Smooth muscle cell of the brain vasculature (primary cell): Measurements from ENCODE around the gene CHMP2A.
A peak's percentile ranks its signal among the peaks of the same experiment; 100 is the strongest.
"Not testable (repeated sequence)": the region's sequence is repeated elsewhere in the genome, so short reads cannot be mapped to it uniquely, and the experiment has no call there.

Experiments used
- DNase-seq: peaks from one replicate; pipeline ENCODE4 v3.0.0-alpha.2; 2012; ENCODE audit warnings: low read depth, low spot score

The CHMP2A gene

DNA sequence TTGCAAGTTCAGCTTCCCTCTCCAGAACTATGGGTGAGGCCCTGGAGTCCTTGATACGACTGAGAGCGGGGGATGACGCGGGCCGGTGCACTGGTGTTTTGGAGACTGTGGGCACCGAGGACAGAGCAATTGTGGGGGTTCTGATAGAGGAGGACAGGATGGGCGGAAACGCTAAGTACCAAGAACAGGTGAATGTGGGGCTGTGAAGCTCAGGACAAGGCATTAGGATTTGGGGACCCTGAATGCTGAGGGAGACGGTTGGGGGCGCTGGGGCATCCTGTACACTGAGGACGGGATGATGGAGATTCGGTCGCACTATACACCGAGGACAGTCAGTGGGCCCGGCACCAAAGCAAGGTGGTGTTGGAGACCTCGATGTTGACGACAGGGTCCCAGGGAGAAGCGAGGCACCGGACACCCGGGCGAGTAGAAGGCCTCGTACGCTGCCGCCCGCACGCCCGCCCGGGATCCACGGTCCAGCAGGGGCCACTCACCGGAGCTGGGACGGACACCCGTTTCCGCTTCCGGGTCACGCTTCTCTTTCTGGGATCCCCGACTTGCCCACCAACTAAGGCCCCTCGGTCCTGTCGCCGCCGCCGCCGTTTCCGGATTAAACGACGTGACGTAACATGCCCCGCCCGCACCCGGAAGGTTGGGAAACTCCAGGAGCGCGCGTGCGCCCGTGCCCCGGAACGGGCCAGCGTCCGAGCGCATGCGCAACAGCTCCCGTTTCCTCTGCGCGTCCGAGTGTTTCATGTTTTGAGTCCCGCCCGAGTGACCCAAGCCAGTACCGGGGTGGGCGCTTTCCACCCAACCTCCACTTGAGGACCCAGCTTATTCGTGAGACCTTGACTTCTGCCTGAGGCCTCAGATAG lies at the start of gene CHMP2A:
TSS of gene CHMP2A (minus strand) at position 612 of the 875 bp plus-strand sequence. CDS start 893 bp downstream, outside the sequence.
- peak; percentile 93 for DNase-seq

DNA sequence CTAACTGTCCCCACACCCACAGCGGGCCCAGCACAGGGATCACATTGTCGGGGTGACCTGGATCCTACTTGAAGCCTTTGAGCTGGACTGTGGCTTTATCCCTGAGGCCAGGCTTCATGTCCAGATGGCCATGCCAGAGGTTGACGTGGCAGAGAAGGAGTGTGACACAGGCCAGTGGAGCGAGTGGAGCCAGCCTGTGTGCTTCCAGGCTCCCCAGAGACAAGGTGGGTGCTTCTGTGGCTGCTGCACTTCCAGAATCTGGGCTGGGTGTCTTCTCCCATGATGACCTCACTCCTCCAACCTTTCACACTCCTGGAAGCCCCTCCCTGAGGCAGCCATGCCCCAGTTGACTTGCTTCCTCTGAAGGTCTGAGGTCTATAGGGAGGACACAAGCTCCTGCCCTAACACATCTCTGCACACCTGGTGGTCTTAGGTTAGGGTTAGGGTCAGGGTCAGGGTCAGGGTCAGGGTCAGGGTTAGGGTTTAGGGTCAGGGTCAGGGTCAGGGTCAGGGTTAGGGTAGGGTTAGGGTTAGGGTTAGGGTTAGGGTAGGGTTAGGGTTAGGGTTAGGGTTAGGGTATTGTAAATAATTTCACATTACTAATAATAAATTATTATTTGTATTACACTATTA lies 31.3 kb upstream of the CHMP2A start:
- DNase-seq, result no peak

DNA sequence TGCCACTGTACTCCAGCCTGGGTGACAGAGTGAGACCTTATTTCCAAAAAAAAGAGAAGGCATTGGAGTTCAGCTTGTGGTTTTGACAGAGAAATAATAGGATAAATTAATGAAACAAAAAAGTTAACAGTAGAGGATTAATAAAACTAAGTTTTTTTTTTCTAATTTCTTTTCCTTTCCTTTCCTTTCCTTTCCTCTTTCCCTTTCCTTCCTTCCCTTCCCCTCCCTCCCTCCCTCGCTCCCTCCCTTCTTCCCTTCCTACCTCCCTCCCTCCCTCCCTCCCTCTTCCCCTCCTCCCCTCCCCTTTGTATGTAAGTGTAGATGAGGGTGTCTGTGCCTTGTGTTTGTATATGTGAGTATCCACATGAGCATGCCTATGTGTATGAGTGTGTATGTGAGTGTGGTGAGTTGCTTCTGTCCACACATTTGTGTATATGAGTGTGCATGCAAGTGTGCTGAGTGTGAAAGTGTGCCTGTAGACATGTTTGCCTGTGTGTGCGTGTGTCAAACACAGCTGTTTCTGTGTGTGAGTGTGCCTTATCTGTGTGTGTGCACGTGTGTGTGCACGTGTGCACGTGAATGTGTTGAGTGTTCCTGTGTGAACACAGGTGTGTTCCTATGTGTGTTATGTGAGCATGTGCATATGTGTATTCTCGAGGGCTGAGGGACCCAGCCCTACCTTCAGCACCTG lies 30.7 kb upstream of the CHMP2A start:
- DNase-seq, result no peak

DNA sequence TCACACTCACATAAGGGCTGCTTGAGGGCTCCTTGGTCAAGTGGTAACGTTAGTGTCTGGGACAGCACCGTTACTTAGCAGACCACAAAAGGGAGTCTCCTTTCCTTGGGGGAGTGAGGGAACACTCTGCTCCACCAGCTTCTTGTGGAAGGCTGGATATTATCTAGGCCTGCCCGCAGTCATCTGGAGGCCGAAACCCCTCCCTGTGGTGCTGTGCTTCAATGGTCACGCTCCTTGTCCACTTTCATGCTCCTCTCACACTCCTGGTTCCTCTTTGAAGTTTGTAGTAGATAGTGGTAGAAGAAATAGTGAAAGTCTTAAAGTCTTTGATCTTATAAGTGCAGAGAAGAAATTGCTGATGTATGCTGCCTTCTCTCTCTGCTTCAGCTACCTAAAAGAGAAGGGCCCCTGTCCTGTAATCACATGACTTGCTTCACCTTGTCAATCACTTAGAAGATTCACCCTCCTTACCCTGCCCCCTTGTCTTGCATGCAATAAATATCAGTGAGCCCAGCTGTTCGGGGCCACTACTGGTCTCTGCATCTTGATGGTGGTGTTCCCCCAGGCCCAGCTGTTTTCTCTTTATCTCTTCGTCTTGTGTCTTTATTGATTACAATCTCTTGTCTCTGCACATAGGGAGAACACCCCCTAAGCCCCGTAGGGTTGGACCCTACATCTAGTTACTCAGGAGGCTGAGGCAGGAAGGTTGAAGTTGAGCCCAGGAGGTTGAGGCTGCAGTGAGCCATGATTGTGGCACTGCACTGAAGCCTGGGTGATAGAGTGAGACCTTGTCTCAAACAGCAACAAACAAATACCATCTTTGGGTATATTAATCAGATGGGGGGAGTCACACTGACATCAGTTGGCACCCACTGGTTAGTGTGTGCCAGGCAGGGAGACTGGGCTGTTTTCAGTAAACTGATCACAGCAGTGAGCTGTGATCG lies 29.9 kb upstream of the CHMP2A start:
- no peak for DNase-seq

DNA sequence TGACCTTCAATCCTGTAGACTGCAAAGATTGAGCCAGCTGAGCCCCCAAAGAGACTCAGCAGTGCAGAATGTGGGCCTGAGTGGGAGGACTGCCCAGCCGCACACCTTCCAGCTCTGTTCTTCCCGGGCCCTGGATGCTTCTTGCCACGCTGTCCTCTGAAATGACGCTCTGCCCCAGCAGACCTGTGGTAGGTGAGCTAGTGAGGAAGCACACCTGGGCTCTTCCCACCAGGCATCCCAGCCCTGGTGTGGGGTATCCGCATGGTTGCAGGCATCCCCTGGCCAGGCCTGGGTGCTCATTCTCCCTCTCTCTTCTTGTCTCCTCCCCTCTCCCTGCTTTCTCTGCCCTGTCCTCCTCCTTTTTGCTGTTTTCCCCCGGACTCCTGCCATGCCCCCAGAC lies 28.1 kb upstream of the CHMP2A start:
- no peak for DNase-seq

DNA sequence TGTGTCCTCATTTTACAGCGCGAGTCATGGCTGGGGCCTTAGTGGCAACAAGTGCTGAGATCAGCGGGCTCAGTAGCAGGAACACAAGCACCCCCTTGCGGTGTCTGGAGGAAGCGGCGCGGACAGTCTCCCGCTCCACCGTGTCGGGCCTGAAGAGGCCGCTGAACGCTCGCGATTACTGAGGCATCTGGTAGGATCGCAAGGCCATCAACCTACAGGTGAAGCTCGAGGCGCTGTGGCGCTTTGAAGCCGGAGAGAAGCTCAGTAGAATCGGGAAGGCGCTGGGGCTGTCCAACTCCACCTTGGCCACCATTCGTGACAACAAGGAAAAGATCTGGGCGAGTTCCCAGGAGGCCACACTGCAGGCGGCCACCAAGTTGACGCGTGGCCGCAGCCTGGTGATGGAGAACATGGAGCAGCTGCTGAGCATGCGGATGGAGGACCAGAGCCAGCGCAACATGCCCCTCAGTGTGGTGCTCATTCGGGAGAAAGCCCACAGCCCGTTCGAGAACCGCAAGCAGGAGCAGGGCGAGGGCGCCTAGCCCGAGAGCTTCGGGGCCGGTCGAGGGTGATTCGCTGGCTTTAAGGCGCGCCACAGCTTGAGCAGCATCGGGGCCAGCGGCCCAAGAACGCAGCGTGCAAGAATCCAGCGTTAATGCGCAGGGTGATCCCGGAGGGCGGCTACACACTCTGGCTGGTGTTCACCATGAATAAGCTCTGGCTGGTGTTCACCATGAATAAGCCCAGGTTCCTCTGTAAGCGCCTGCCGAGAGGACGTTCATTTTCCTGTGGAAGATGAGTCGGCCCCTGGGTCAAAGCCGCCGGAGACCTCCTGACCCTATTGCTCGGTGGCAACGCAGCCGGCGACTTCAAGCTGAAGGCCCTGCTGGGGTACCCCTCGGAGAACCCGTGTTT lies 26.6 kb upstream of the CHMP2A start:
- peak; percentile 50 for DNase-seq

DNA sequence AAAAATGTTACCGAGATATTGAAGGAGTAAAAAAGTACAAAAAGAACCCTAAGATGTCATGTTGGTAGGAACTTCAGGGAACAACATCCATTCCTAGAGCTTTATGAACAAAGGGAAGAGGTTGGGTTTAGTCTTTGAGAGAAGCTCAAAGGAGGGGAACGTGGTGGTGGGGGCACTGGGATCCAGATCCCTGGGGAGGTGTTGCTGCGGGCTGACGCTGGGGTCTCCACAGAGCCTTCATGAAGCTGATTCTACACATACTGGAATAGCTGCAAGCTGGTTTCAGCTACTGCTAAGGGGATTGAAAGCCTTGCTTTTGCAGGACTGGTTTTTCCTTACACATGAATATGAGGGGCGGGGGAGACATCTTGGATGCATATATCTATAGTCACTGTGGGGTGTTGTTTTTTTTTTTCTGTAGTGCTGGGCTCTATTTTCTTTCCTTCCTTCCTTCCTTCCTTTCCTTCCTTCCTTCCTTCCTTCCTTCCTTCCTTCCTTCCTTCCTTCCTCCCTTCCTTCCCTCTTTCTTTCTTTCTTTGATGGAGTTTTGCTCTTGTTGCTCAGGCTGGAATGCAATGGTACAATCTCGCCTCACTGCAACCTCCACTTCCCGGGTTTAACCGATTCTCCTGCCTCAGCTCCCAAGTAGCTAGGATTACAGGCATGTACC lies 24.7 kb upstream of the CHMP2A start:
- no peak for DNase-seq

DNA sequence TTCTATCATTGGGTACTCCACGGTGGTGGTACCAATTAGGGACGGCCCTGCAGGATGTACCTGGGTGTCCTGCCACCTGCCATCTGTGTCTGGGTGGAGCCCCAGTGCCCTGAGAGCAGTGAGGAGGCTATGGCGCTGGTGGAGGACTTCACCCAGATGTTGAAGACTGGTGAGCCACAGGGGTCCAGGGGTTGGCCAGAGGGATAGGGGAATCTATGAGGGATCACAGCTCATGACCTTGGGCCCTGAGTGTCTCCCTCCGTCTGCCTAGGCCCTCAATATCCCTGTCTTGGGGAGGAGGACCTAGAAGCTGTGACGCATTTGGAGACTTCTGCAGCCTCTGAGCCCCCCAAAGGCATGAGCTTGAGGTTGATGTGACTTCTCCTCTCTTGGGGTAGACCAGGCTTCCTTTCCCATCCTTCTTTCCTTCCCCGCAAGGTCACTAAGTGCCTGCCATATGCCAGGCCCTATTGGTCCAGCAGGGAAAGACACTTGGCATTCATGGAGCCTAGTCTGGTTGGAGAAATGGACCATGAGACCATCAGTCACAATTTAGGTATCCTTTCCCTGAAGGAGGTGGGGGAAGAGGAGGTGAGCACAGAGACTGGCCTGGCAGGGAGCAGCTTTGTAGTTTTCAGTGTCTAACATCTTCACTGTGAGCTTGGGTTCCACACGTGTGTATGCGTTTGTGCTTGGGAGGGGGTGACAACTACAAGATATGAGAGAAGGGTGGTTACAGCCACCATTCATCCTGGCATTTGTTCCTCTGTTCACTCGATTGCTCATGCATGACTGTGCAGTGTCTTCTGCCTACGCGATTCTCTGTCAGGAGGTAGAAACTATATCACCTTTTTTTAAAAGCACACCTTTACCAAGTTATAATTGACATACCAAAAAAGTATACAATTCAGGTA lies 23.4 kb upstream of the CHMP2A start:
- DNase-seq, result no peak

DNA sequence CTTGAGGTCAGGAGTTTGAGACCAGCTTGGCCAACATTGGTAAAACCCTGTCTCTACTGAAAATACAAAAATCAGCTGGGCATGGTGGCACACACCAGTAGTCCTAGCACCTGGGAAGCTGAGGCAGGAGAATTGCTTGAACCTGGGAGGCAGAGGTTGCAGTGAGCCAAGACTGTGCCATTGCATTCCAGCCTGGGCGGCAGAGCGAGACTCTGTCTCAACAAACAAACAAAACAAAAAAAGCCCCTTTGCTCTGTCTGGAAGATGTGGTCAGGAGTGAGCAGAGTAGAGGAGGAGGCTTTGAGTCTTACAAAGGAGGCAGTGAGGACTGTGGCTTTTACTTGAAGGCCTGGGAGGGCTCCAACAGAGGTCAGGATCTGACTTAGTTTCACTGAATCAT lies 22.7 kb upstream of the CHMP2A start:
- DNase-seq, result not testable (repeated sequence)

DNA sequence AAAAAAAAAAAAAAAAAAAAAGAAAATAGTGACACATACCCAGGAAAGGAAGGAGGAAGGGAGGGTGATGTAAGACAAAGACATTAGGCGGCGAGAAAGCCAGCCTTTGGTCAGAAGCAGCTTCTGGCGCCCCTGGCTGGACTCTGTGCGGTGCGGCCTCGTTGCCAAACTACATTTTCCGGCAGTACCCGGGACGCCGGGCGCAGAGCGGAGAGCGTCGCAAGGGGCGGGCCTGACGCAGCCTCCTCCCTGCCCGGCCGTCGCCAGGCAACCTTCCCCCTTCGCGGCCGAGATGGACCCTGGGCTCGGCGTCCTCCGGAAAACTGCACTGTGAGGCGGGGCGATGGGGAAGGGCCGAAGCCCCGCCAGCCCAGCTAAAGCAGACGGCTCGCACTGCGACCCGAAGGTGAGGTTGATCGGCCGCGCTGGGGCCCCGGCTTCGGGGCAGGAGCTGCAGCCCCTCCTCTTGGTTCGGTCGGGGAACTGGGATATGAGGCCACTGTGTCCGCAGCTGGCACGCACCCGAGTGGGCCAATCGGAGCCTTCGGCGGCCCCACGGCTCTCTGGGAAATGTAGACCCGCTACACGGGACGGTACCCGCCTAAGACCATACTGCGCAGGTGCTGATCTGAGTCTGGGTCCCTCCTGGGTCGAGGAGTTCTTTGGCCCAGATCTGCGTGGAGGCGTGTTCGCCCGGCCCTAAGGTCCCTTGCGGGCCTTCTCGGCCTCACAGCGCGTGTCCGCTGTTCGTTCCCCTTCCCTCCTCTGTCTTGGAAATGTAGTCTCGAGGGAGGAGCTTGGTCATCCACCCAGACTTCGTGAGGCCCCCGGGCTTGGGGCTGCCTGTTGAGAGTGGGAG lies 20.5 kb upstream of the CHMP2A start:
- DNase-seq, result peak; percentile 76

DNA sequence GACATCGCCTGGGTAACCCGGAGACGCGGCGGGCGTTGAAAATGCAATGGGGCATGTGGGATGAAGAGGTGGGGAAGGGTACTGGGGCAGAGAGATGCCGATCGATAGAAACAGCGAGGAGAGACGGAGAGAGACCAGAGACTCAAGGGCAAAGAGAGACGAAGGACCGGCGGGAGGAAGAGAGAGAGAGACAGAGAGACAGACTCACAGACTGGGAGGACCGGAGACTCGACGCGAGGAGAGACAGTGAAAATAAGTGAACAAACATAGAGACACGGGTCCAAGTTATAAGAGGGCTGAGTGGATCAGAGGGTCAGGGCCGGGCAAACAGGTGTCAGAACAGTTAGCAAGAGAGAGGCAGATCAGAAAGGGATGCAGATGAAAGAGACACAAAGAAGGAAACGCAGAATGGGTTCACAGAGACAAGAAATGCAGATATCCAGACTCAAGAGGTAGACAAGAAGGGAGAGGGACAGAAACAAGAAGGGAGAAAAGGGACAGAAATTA lies 18.8 kb upstream of the CHMP2A start:
- DNase-seq, result no peak

DNA sequence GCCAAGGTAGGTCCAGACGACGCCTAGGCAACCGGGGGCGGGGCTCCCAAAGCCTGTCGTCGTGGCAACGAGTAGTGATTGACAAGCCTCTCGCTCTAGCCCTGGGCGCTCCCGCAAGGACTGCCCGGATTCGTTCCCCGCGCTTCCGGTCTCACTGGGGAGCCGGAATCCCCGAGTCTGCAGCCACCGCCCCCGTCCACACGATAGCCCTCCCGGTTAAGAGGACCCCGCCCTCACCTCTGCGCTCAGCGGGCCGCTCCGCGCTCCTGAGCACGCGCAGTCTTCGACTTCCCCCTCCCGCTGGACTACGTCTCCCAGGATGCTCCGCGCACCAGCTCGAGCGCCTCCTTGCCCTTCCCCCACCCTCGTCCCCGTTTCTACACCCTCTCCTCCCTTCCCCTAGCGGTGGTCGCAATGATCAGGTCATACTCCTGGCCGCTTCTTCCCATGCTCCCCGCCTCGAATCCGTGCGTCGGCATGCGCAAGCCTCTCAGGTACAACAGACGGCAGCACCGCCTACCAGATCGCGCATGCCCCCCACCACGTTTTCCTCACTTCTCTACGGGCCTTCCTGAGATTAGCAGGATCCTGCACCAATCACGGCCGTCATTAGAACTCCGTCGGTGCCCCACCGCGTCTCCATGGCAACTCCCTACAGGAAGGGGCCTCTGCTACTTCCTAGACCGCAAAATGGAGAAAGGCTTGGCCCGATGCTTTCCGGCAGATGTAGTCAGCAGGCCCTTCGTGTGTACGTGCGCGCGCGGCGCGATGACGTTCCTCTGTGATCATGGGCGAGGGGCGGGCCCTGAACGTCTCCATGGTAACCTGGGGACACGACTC lies 18.1 kb upstream of the CHMP2A start, which contains the start of gene MZF1:
TSS of gene MZF1 (minus strand) at position 518 of the 840 bp plus-strand sequence. CDS start 1,946 bp downstream, outside the sequence.
- DNase-seq, result peak; percentile 100

DNA sequence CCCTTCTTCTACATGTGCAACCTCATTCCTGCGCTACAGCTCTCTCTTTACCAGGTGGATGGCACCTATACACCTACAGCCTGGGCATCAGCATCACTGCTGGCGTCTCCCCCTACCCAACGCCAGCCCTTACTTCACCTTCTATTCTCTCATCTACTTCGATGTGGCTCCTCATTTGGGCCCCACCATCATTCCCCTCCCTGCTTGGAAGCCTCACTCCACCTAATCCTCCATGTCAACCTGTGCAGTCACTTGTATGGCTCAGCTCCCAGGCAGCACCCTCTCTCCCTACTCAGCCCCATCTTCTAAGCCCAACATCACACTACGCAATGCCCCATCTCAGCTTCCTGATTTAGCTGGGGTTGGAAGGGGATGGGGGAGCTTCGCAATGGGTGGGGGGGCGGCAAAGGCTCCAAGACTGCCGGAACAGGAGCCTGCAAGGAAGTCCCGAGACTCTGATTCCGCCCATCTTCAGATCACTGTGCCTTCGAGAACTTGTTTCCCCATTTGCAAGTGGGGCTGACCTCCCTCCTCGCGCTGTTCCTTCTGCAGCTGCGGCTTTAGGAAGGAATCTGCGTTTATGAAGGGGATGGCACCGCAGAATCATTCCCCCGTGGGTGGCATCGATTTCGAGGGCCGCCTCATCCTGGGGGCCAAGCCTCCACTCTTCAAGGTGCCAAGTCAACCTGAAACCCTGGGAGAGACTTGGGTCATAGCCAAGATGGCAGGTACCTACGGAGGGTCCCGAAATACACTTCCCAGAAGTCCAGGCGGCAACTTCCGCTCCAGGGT lies 17.3 kb upstream of the CHMP2A start:
- no peak for DNase-seq

DNA sequence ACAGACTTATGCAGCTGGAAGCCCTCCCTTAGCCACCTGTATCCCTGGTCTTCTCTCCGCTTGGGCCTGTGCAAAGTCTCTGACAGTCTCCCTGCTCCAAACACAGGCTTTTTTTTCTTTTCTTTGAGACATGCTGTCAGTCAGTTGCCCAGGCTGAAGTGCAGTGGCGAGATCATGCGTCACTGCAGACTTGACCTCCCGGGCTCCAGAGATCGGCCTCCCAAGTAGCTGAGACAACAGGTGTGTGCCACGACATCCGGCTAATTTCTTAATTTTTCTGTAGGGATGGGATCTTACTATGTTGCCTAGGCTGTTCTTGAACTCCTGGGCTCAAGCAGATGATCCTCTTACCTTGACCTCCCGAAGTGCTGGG lies 16.7 kb upstream of the CHMP2A start:
- no peak for DNase-seq

DNA sequence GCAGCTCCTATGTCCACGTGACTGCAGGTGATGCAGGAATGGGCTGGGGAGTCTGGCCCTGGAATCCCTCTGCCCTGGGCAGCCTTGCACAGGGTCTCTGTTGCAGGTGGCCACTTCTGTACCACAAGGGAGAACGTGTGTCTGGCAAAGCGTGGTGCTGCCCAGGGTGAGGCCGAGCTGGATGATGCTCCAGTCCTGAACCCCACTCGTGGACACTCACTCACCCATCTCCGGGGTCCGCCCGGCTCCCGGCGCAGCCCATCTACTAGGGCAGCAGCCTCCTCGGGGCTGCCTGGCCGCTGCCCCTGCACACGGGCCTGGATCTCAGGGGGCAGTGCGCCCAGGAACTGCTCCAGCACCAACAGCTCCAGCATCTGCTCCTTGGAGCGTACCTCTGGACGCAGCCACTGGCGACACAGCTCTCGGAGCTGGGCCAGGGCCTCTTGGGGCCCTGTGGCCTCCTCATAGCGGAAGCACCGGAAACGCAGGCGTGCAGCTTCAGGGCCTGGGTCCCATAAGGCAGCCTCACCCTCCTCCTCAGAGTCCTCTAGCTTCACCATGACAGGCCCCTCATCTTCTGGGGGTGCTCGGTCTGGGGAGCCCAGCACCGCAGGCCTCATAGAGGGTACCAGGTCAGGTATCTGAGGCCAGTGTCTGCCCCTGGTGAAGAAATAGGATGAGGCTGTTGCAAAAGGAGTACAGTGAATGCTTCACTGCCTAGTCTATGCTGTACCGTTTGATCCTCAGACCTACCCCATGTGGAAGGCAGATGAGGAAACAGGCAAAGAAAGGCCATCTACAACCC lies 16.1 kb upstream of the CHMP2A start:
- no peak for DNase-seq
